HEK293 (cell line): ENCODE measurements around the gene CNFN.

Source experiments
- CTCF ChIA-PET: fragments of 350-600 bp; formaldehyde crosslinking; extraction: SDS; loops from one replicate; lab custom pipeline; 2021; ENCODE audit warnings: antibody characterized with exemption; lab: Yijun Ruan, JAX
- POLR2A ChIA-PET: fragments of 300-600 bp; formaldehyde crosslinking; extraction: SDS; loops from one replicate; lab custom pipeline; 2020; ENCODE audit warnings: antibody characterized with exemption, inconsistent platforms; lab: Yijun Ruan, JAX
- H3K27ac ChIP-seq: fragments of 200-500 bp; sonication (Bioruptor generic); 2 replicates; pipeline ENCODE4 v1.5.1; 2014; ENCODE audit warnings: low read depth, low read length, control low read depth, inconsistent platforms; ENCODE audit errors: extremely low read depth
- H3K36me3 ChIP-seq, 2 experiments: fragments of 200-500 bp in 1 of 2; sonication (Bioruptor generic) in 1 of 2; 1 replicate in 1 of 2; 2 replicates in 1 of 2; pipeline ENCODE4 v1.5.1; 2014 to 2017; ENCODE audit warnings: inconsistent platforms in 2 of 2, low read length in 2 of 2; ENCODE audit not compliant: control insufficient read depth in 2 of 2, insufficient read depth in 1 of 2
- H3K4me1 ChIP-seq: fragments of 200-500 bp; sonication (Bioruptor generic); 2 replicates; pipeline ENCODE4 v1.5.1; 2014; ENCODE audit warnings: mild to moderate bottlenecking, low read length, inconsistent platforms; ENCODE audit not compliant: control insufficient read depth, insufficient read depth
- H3K4me3 ChIP-seq: 2 replicates; pipeline ENCODE4 v1.5.1; 2011; ENCODE audit warnings: low read depth, mild to moderate bottlenecking, control low read depth, low read length, moderate library complexity
- H3K9me3 ChIP-seq: fragments of 200-500 bp; sonication (Bioruptor generic); 2 replicates; pipeline ENCODE4 v1.5.1; 2014; ENCODE audit warnings: low read depth, low read length, inconsistent platforms; ENCODE audit not compliant: control insufficient read depth, insufficient read depth
- EGR2 ChIP-seq: fragments of 450-650 bp; formaldehyde crosslinking; IDR thresholded peaks from 2 replicates; pipeline ENCODE4 v1.5.1; 2016; ENCODE audit warnings: low read depth, missing biosample characterization, missing genetic modification characterization
- FEZF1 ChIP-seq: fragments of 450-650 bp; formaldehyde crosslinking; IDR thresholded peaks from 2 replicates; pipeline ENCODE4 v1.5.1; 2016; ENCODE audit warnings: missing biosample characterization, missing genetic modification characterization
- MZF1 ChIP-seq: fragments of 450-650 bp; formaldehyde crosslinking; IDR thresholded peaks from 2 replicates; pipeline ENCODE4 v1.5.1; 2017; ENCODE audit warnings: missing biosample characterization, missing genetic modification characterization, borderline replicate concordance
- RBAK ChIP-seq: fragments of 450-650 bp; formaldehyde crosslinking; IDR thresholded peaks from 2 replicates; pipeline ENCODE4 v1.5.1; 2016; ENCODE audit warnings: missing biosample characterization, missing genetic modification characterization
- TRIM28 ChIP-seq: IDR thresholded peaks from 2 replicates; pipeline ENCODE4 v1.6.1; 2011; ENCODE audit warnings: low read length, control low read depth, borderline replicate concordance
- ZBTB48 ChIP-seq: fragments of 450-650 bp; formaldehyde crosslinking; IDR thresholded peaks from 2 replicates; pipeline ENCODE4 v1.5.1; 2016; ENCODE audit warnings: missing biosample characterization, missing genetic modification characterization
- ZBTB7A ChIP-seq: fragments of 450-650 bp; formaldehyde crosslinking; IDR thresholded peaks from 2 replicates; pipeline ENCODE4 v1.5.1; 2016; ENCODE audit warnings: low read depth, missing biosample characterization, missing genetic modification characterization
- ZBTB8A ChIP-seq: fragments of 450-650 bp; formaldehyde crosslinking; IDR thresholded peaks from 2 replicates; pipeline ENCODE4 v1.5.1; 2016; ENCODE audit warnings: missing biosample characterization, missing genetic modification characterization
- ZFHX2 ChIP-seq: fragments of 450-650 bp; formaldehyde crosslinking; conservative IDR thresholded peaks from 2 replicates; pipeline ENCODE4 v1.5.1; 2016; ENCODE audit warnings: missing biosample characterization, missing genetic modification characterization
- ZNF140 ChIP-seq: fragments of 450-650 bp; formaldehyde crosslinking; IDR thresholded peaks from 2 replicates; pipeline ENCODE4 v1.5.1; 2016; ENCODE audit warnings: missing biosample characterization, missing genetic modification characterization
- ZNF184 ChIP-seq: fragments of 450-650 bp; IDR thresholded peaks from 2 replicates; pipeline ENCODE4 v1.5.1; 2018; ENCODE audit warnings: missing biosample characterization, mild to moderate bottlenecking, missing genetic modification characterization
- ZNF221 ChIP-seq: fragments of 450-650 bp; formaldehyde crosslinking; IDR thresholded peaks from 2 replicates; pipeline ENCODE4 v1.5.1; 2017; ENCODE audit warnings: missing biosample characterization, missing genetic modification characterization, borderline replicate concordance
- ZNF248 ChIP-seq: fragments of 450-650 bp; formaldehyde crosslinking; IDR thresholded peaks from 2 replicates; pipeline ENCODE4 v1.5.1; 2017; ENCODE audit warnings: missing biosample characterization, missing genetic modification characterization
- ZNF350 ChIP-seq: fragments of 450-650 bp; formaldehyde crosslinking; IDR thresholded peaks from 2 replicates; pipeline ENCODE4 v1.5.0; 2017; ENCODE audit warnings: missing biosample characterization, mild to moderate bottlenecking, missing genetic modification characterization
- ZNF423 ChIP-seq: fragments of 450-650 bp; formaldehyde crosslinking; IDR thresholded peaks from 2 replicates; pipeline ENCODE4 v1.5.1; 2016; ENCODE audit warnings: missing biosample characterization, missing genetic modification characterization
- ZNF426 ChIP-seq: fragments of 450-650 bp; formaldehyde crosslinking; IDR thresholded peaks from 2 replicates; pipeline ENCODE4 v1.5.1; 2017; ENCODE audit warnings: missing biosample characterization, missing genetic modification characterization, mild to moderate bottlenecking, inconsistent platforms, moderate library complexity
- ZNF529 ChIP-seq: fragments of 450-650 bp; formaldehyde crosslinking; IDR thresholded peaks from 2 replicates; pipeline ENCODE4 v1.5.1; 2017; ENCODE audit warnings: missing genetic modification characterization, missing biosample characterization; ENCODE audit not compliant: insufficient replicate concordance
- ZNF623 ChIP-seq: fragments of 450-650 bp; formaldehyde crosslinking; IDR thresholded peaks from 2 replicates; pipeline ENCODE4 v1.5.1; 2016; ENCODE audit warnings: missing biosample characterization, missing genetic modification characterization
- ZNF624 ChIP-seq: fragments of 450-650 bp; formaldehyde crosslinking; IDR thresholded peaks from 2 replicates; pipeline ENCODE4 v1.5.1; 2017; ENCODE audit warnings: missing biosample characterization, missing genetic modification characterization
- ZSCAN30 ChIP-seq: fragments of 450-650 bp; IDR thresholded peaks from 2 replicates; pipeline ENCODE4 v1.5.1; 2018; ENCODE audit warnings: missing biosample characterization, mild to moderate bottlenecking, missing genetic modification characterization, moderate library complexity
- ZXDB ChIP-seq: fragments of 450-650 bp; formaldehyde crosslinking; IDR thresholded peaks from 2 replicates; pipeline ENCODE4 v1.5.1; 2016; ENCODE audit warnings: missing biosample characterization, missing genetic modification characterization
- TF ChIP-seq, protein P1 (sequence below): fragments of 450-650 bp; formaldehyde crosslinking; IDR thresholded peaks from 2 replicates; pipeline ENCODE4 v1.5.1; 2016; ENCODE audit warnings: missing biosample characterization, missing genetic modification characterization
- TF ChIP-seq, protein P2 (sequence below): fragments of 450-650 bp; formaldehyde crosslinking; IDR thresholded peaks from 2 replicates; pipeline ENCODE4; 2016; ENCODE audit warnings: missing biosample characterization, missing genetic modification characterization
- TF ChIP-seq, protein P3 (sequence below): fragments of 450-650 bp; formaldehyde crosslinking; IDR thresholded peaks from 2 replicates; pipeline ENCODE4 v1.5.1; 2016; ENCODE audit warnings: missing biosample characterization, missing genetic modification characterization
- TF ChIP-seq, protein P4 (sequence below): fragments of 450-650 bp; formaldehyde crosslinking; IDR thresholded peaks from 2 replicates; pipeline ENCODE4 v1.5.1; 2016; ENCODE audit warnings: missing biosample characterization, missing genetic modification characterization
- TF ChIP-seq, protein P5 (sequence below): fragments of 450-650 bp; formaldehyde crosslinking; IDR thresholded peaks from 2 replicates; pipeline ENCODE4 v1.5.1; 2016; ENCODE audit warnings: missing biosample characterization, missing genetic modification characterization

Gene CNFN

DNA sequence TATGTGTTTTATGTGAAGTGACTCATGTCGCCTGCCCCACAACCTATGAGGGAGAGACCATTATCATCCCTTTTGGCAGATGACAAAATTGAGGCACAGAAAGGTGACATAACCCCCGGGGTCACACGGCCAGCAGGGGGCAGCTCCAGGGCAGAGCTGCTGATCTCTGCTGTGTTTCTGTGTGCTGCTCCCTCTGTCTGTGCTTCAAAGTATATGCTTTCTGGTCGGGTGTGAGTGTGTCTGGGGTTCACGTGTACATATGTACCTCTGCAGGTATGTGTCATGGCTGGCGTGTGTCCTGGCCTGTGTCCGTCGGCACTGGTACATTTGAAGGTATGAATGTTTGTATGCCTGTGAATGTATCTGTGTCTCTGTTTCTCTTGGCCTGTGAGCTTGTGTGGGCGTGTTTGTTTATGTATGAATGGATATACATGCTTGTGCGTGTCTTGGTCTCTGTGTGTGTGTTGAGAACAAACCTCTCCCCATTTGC is 30.0 kb upstream of the CNFN start:
- Histone ChIP-seq H3K36me3 (no peaks in the 10 kb centered on the region; a peak in 1 of 3 replicates), H3K27ac (no peak overlapping the region), H3K4me1 (peaks cover 3% of the 10 kb centered on the region; the same call in 1 of the 2 replicates), H3K9me3 (no peaks in the 10 kb centered on the region), H3K4me3 (no peak overlapping the region)
- POLR2A ChIA-PET, result interaction anchor here (1.1 to 1.9 kb wide), 3 partner anchors 10 to 23 kb away, joined by 4 to 6 read pairs (median 6); no protein-coding TSS in a partner anchor
- CTCF ChIA-PET, result interaction anchor here (0.6 to 11.4 kb wide), 12 partner anchors 8 to 307 kb away, joined by 3 to 98 read pairs (median 5); partner anchors contain the start of gene CXCL17
- TF ChIP-seq ZNF184 (tag by site-specific recombination), result no peak
- no peak for TF ChIP-seq ZBTB7A (tag by site-specific recombination)
- TF ChIP-seq ZSCAN30 (tag by site-specific recombination), result no peak
- TF ChIP-seq MZF1 (tag by site-specific recombination), result no peak
- TF ChIP-seq, protein P1, sequence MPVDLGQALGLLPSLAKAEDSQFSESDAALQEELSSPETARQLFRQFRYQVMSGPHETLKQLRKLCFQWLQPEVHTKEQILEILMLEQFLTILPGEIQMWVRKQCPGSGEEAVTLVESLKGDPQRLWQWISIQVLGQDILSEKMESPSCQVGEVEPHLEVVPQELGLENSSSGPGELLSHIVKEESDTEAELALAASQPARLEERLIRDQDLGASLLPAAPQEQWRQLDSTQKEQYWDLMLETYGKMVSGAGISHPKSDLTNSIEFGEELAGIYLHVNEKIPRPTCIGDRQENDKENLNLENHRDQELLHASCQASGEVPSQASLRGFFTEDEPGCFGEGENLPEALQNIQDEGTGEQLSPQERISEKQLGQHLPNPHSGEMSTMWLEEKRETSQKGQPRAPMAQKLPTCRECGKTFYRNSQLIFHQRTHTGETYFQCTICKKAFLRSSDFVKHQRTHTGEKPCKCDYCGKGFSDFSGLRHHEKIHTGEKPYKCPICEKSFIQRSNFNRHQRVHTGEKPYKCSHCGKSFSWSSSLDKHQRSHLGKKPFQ (tag by site-specific recombination), result no peak
- TF ChIP-seq ZNF140 (tag by site-specific recombination), result no peak
- no peak for TF ChIP-seq ZNF426 (tag by site-specific recombination)
- TF ChIP-seq, protein P2, sequence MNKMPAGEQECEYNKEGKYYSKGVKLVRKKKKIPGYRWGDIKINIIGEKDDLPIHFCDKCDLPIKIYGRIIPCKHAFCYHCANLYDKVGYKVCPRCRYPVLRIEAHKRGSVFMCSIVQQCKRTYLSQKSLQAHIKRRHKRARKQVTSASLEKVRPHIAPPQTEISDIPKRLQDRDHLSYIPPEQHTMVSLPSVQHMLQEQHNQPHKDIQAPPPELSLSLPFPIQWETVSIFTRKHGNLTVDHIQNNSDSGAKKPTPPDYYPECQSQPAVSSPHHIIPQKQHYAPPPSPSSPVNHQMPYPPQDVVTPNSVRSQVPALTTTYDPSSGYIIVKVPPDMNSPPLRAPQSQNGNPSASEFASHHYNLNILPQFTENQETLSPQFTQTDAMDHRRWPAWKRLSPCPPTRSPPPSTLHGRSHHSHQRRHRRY, result no peak
- TF ChIP-seq, protein P3, sequence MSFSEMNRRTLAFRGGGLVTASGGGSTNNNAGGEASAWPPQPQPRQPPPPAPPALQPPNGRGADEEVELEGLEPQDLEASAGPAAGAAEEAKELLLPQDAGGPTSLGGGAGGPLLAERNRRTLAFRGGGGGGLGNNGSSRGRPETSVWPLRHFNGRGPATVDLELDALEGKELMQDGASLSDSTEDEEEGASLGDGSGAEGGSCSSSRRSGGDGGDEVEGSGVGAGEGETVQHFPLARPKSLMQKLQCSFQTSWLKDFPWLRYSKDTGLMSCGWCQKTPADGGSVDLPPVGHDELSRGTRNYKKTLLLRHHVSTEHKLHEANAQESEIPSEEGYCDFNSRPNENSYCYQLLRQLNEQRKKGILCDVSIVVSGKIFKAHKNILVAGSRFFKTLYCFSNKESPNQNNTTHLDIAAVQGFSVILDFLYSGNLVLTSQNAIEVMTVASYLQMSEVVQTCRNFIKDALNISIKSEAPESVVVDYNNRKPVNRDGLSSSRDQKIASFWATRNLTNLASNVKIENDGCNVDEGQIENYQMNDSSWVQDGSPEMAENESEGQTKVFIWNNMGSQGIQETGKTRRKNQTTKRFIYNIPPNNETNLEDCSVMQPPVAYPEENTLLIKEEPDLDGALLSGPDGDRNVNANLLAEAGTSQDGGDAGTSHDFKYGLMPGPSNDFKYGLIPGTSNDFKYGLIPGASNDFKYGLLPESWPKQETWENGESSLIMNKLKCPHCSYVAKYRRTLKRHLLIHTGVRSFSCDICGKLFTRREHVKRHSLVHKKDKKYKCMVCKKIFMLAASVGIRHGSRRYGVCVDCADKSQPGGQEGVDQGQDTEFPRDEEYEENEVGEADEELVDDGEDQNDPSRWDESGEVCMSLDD (tag by site-specific recombination), result 0 out of 2 replicates have a peak, but pooled peaks have one; percentile 43
- TF ChIP-seq ZNF624, result no peak
- TF ChIP-seq ZNF221 (tag by site-specific recombination), result no peak
- 0 out of 2 replicates have a peak, but pooled peaks have one; percentile 16 for TF ChIP-seq ZBTB48 (tag by site-specific recombination)
- TF ChIP-seq, protein P4, sequence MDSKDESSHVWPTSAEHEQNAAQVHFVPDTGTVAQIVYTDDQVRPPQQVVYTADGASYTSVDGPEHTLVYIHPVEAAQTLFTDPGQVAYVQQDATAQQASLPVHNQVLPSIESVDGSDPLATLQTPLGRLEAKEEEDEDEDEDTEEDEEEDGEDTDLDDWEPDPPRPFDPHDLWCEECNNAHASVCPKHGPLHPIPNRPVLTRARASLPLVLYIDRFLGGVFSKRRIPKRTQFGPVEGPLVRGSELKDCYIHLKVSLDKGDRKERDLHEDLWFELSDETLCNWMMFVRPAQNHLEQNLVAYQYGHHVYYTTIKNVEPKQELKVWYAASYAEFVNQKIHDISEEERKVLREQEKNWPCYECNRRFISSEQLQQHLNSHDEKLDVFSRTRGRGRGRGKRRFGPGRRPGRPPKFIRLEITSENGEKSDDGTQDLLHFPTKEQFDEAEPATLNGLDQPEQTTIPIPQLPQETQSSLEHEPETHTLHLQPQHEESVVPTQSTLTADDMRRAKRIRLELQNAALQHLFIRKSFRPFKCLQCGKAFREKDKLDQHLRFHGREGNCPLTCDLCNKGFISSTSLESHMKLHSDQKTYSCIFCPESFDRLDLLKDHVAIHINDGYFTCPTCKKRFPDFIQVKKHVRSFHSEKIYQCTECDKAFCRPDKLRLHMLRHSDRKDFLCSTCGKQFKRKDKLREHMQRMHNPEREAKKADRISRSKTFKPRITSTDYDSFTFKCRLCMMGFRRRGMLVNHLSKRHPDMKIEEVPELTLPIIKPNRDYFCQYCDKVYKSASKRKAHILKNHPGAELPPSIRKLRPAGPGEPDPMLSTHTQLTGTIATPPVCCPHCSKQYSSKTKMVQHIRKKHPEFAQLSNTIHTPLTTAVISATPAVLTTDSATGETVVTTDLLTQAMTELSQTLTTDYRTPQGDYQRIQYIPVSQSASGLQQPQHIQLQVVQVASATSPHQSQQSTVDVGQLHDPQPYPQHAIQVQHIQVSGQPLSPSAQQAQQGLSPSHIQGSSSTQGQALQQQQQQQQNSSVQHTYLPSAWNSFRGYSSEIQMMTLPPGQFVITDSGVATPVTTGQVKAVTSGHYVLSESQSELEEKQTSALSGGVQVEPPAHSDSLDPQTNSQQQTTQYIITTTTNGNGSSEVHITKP (tag by site-specific recombination), result peak; percentile 69
- peak; percentile 78 for TF ChIP-seq EGR2 (tag by site-specific recombination)
- TF ChIP-seq, protein P5, sequence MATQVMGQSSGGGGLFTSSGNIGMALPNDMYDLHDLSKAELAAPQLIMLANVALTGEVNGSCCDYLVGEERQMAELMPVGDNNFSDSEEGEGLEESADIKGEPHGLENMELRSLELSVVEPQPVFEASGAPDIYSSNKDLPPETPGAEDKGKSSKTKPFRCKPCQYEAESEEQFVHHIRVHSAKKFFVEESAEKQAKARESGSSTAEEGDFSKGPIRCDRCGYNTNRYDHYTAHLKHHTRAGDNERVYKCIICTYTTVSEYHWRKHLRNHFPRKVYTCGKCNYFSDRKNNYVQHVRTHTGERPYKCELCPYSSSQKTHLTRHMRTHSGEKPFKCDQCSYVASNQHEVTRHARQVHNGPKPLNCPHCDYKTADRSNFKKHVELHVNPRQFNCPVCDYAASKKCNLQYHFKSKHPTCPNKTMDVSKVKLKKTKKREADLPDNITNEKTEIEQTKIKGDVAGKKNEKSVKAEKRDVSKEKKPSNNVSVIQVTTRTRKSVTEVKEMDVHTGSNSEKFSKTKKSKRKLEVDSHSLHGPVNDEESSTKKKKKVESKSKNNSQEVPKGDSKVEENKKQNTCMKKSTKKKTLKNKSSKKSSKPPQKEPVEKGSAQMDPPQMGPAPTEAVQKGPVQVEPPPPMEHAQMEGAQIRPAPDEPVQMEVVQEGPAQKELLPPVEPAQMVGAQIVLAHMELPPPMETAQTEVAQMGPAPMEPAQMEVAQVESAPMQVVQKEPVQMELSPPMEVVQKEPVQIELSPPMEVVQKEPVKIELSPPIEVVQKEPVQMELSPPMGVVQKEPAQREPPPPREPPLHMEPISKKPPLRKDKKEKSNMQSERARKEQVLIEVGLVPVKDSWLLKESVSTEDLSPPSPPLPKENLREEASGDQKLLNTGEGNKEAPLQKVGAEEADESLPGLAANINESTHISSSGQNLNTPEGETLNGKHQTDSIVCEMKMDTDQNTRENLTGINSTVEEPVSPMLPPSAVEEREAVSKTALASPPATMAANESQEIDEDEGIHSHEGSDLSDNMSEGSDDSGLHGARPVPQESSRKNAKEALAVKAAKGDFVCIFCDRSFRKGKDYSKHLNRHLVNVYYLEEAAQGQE (tag by site-specific recombination), result no peak
- no peak for TF ChIP-seq TRIM28
- TF ChIP-seq ZNF623, result 0 out of 2 replicates have a peak, but pooled peaks have one; percentile 6
- TF ChIP-seq ZBTB8A (tag by site-specific recombination), result no peak
- TF ChIP-seq FEZF1 (tag by site-specific recombination), result no peak
- no peak for TF ChIP-seq ZNF423 (tag by site-specific recombination)
- TF ChIP-seq RBAK (tag by site-specific recombination), result no peak
- TF ChIP-seq ZFHX2 (tag by site-specific recombination), result peak; percentile 95
- TF ChIP-seq ZNF350 (tag by site-specific recombination), result no peak
- TF ChIP-seq ZNF248 (tag by site-specific recombination), result no peak
- no peak for TF ChIP-seq ZNF529 (tag by site-specific recombination)
- 0 out of 2 replicates have a peak, but pooled peaks have one; percentile 18 for TF ChIP-seq ZXDB (tag by site-specific recombination)
